B cell (primary cell): ENCODE results near the gene MBOAT1. TPM values are rescaled to one million over a fixed set of nuclear protein-coding genes. Genes with fewer than 3 reads are reported as not detected.

Experiments used
- ATAC-seq: fragments of 200-7000 bp; cut with Tn5 transposase; one replicate; pipeline ENCODE4 v1.10.0; 2021; ENCODE audit warnings: low read depth, mild to moderate bottlenecking, moderate number of reproducible peaks, moderate library complexity
- CTCF ChIA-PET: fragments of 350-600 bp; sonication (Branson Sonifier 250); formaldehyde crosslinking; loops from one replicate; lab custom pipeline; 2021; ENCODE audit warnings: antibody characterized with exemption, inconsistent platforms; lab: Charles Lee
- POLR2A ChIA-PET: fragments of 350-600 bp; sonication (Branson Sonifier 250); formaldehyde crosslinking; loops from one replicate; lab custom pipeline; 2021; ENCODE audit warnings: antibody characterized with exemption; lab: Charles Lee
- DNase-seq: peaks from one replicate; pipeline ENCODE4 v3.0.0; 2013
- H2AFZ ChIP-seq: 2 replicates; pipeline ENCODE4 v1.6.1; 2012; ENCODE audit warnings: mild to moderate bottlenecking, low read depth, low read length; ENCODE audit not compliant: insufficient read depth, poor library complexity, severe bottlenecking
- H3K27ac ChIP-seq, 2 donors: 1 replicate in 1 of 2; 2 replicates in 1 of 2; pipeline ENCODE4 v1.5.1; 2012 to 2013; ENCODE audit warnings: low read length in 2 of 2, mild to moderate bottlenecking in 2 of 2, moderate library complexity in 1 of 2
- H3K27me3 ChIP-seq, 4 experiments: fragments of 200-600 bp in 1 of 4; sonication (generic) in 1 of 4; replicated peaks in 1 of 4; 1 replicate in 2 of 4; 2 replicates in 2 of 4; pipeline versions ENCODE4 v1.6.1 to v1.7.0; 2013 to 2016; ENCODE audit warnings: low read length in 3 of 4, mild to moderate bottlenecking in 2 of 4, mixed read lengths in 1 of 4, moderate library complexity in 1 of 4; ENCODE audit not compliant: insufficient read depth in 4 of 4, control insufficient read depth in 3 of 4; ENCODE audit errors: control extremely low read depth in 1 of 4
- H3K36me3 ChIP-seq, 2 experiments: replicated peaks in 1 of 2; 1 replicate in 1 of 2; 2 replicates in 1 of 2; pipeline versions ENCODE4 v1.6.1 to v1.7.1; 2013; ENCODE audit warnings: low read length in 1 of 2; ENCODE audit not compliant: insufficient read depth in 2 of 2, control insufficient read depth in 1 of 2; ENCODE audit errors: control extremely low read depth in 1 of 2, extremely low read depth in 1 of 2
- H3K4me1 ChIP-seq, 2 donors: fragments of 200-600 bp in 1 of 2; sonication (generic) in 1 of 2; 1 replicate in 1 of 2; 2 replicates in 1 of 2; pipeline versions ENCODE4 v1.5.1 to v1.6.1; 2013 to 2017; ENCODE audit warnings: low read length in 2 of 2; ENCODE audit not compliant: control insufficient read depth in 2 of 2, insufficient read depth in 2 of 2
- H3K4me2 ChIP-seq: replicated peaks from 2 replicates; pipeline ENCODE3; 2012; ENCODE audit warnings: mild to moderate bottlenecking, low read depth, low read length; ENCODE audit not compliant: poor library complexity, severe bottlenecking
- H3K4me3 ChIP-seq, 5 experiments: fragments of 200-600 bp in 1 of 5; sonication (generic) in 1 of 5; 1 replicate in 3 of 5; 2 replicates in 2 of 5; pipeline versions ENCODE4 v1.5.1 to v1.7.0; 2011 to 2016; ENCODE audit warnings: low read length in 4 of 5, mild to moderate bottlenecking in 4 of 5, low read depth in 2 of 5, control low read depth in 1 of 5, moderate library complexity in 1 of 5; ENCODE audit not compliant: insufficient read depth in 1 of 5; ENCODE audit errors: control extremely low read depth in 1 of 5, extremely low read depth in 1 of 5
- H3K79me2 ChIP-seq: fragments of 200-600 bp; sonication (generic); one replicate; pipeline ENCODE4 v1.6.0; 2016; ENCODE audit warnings: low read length; ENCODE audit not compliant: control insufficient read depth, insufficient read depth
- H3K9ac ChIP-seq: fragments of 200-600 bp; sonication (generic); 2 replicates; pipeline ENCODE4 v1.6.1; 2017; ENCODE audit warnings: mild to moderate bottlenecking, low read length, moderate library complexity
- H3K9me3 ChIP-seq, 3 donors: one replicate each; pipeline versions ENCODE4 v1.6.1 to v1.7.1; 2013; ENCODE audit warnings: low read length in 2 of 3; ENCODE audit not compliant: control insufficient read depth in 2 of 3, insufficient read depth in 1 of 3; ENCODE audit errors: control extremely low read depth in 1 of 3
- H4K20me1 ChIP-seq: 2 replicates; pipeline ENCODE4 v1.6.0; 2012; ENCODE audit warnings: mild to moderate bottlenecking, low read length; ENCODE audit not compliant: insufficient read depth, control insufficient read depth, poor library complexity, severe bottlenecking
- H3K27ac Mint-ChIP-seq: one replicate; pipeline ENCODE4 v1.8.0; 2021; ENCODE audit warnings: mixed read lengths
- H3K27me3 Mint-ChIP-seq: one replicate; pipeline ENCODE4 v1.8.0; 2021; ENCODE audit warnings: mixed read lengths
- H3K4me1 Mint-ChIP-seq: one replicate; pipeline ENCODE4 v1.8.0; 2021; ENCODE audit warnings: mixed read lengths
- H3K4me3 Mint-ChIP-seq: one replicate; pipeline ENCODE4 v1.8.0; 2021; ENCODE audit warnings: mixed read lengths
- H3K9me3 Mint-ChIP-seq: one replicate; pipeline ENCODE4 v1.8.0; 2022; ENCODE audit warnings: mixed read lengths; ENCODE audit not compliant: insufficient read depth
- CTCF ChIP-seq: fragments of 200-600 bp; IDR thresholded peaks from one replicate; pipeline ENCODE4 v1.8.0; 2022; ENCODE audit warnings: antibody characterized with exemption, mild to moderate bottlenecking
- EZH2 ChIP-seq: IDR thresholded peaks from 2 replicates; pipeline ENCODE4 v1.6.1; 2012; ENCODE audit warnings: borderline replicate concordance, low read depth, mild to moderate bottlenecking, moderate library complexity, low read length; ENCODE audit not compliant: insufficient read depth, poor library complexity, severe bottlenecking
- WGBS: methylation state at CpG from one replicate; pipeline ENCODE4 v1.1.5; 2013; ENCODE audit warnings: missing lambda C conversion rate; ENCODE audit not compliant: insufficient coverage; 5-methylcytosine and 5-hydroxymethylcytosine counted together
- intact Hi-C: fragments of 100-400 bp; cut with micrococcal nuclease; formaldehyde crosslinking; loops from one replicate; pipeline ENCODE4 v1.10.0; 2022
- polyA plus RNA-seq: library from polyadenylated mRNA; depleted of rRNA; stranded (reverse); fragments of >200 nt; gene quantifications from 2 replicates; pipeline ENCODE4 v1.2.3, GENCODE V29; 2012
- total RNA-seq, 2 donors: library from RNA; stranded (reverse); fragments of 120-200 nt in 1 of 2; gene quantifications; 1 replicate in 1 of 2; 2 replicates in 1 of 2; pipeline versions ENCODE4 v1.2.3 to v1.2.4, GENCODE V29; 2013 to 2022

Gene MBOAT1
- total and polyA plus RNA-seq, 2 donors (not counting 1 experiment from before 2014, with no cell fraction given), result 5.4 to 8.1 TPM

- no peaks in the 10 kb centered on the region for H3K9me3 Mint-ChIP-seq
- no peak overlapping the region for H2AFZ ChIP-seq
- no peak overlapping the region for H3K27ac ChIP-seq
- no peaks in the 10 kb centered on the region for H3K27me3 ChIP-seq
- no peak overlapping the region for H3K4me3 Mint-ChIP-seq
- H4K20me1 ChIP-seq, result no peaks in the 10 kb centered on the region
- H3K4me2 ChIP-seq, result no peak overlapping the region
- ATAC-seq (no peak), DNase-seq (no peak)
- H3K36me3 ChIP-seq, result peaks cover 0 to 6% of the 10 kb centered on the region in 2 experiments
- H3K9me3 ChIP-seq, result no peaks in the 10 kb centered on the region
- ChIA-PET CTCF (interaction anchor here (1.0 to 1.8 kb wide), 2 partner anchors 8 to 28 kb away, joined by 6 read pairs; no protein-coding TSS in a partner anchor), POLR2A (no interaction called here)
- no peak for TF ChIP-seq EZH2
- TF ChIP-seq CTCF, result no peak
- no peak overlapping the region for H3K4me3 ChIP-seq
- intact Hi-C loops, result no loop called here
- no peak overlapping the region for H3K27ac Mint-ChIP-seq
- no peak overlapping the region for H3K9ac ChIP-seq
- H3K27me3 Mint-ChIP-seq, result no peaks in the 10 kb centered on the region
- WGBS, result 99% methylated on average over 5 of the region's 6 CpGs
- H3K79me2 ChIP-seq, result no peaks in the 10 kb centered on the region
- no peaks in the 10 kb centered on the region for H3K4me1 Mint-ChIP-seq
- H3K4me1 ChIP-seq, result no peaks in the 10 kb centered on the region
These were observed 113.9 kb downstream of the MBOAT1 start for GRCh38 chr6:20098267-20098876.

GRCh38 chr6:20096536-20096935 is 115.7 kb downstream of the MBOAT1 start:
- no peaks in the 10 kb centered on the region for H3K27me3 ChIP-seq
- Mint-ChIP-seq H3K27ac (no peak overlapping the region), H3K4me1 (no peaks in the 10 kb centered on the region), H3K27me3 (no peaks in the 10 kb centered on the region), H3K9me3 (no peaks in the 10 kb centered on the region), H3K4me3 (no peak overlapping the region)
- POLR2A ChIA-PET, result no interaction called here
- H4K20me1 ChIP-seq, result no peaks in the 10 kb centered on the region
- DNase-seq, result no peak
- CTCF ChIA-PET, result no interaction called here
- no peaks in the 10 kb centered on the region for H3K4me1 ChIP-seq
- H3K9ac ChIP-seq, result no peak overlapping the region
- TF ChIP-seq EZH2, result no peak
- no peak for TF ChIP-seq CTCF
- intact Hi-C loops, result no loop called here
- H3K4me2 ChIP-seq, result no peak overlapping the region
- no peaks in the 10 kb centered on the region for H3K79me2 ChIP-seq
- no peak for ATAC-seq
- WGBS, result 96% methylated on average over 6 of the region's 6 CpGs
- no peak overlapping the region for H3K27ac ChIP-seq
- no peak overlapping the region for H2AFZ ChIP-seq
- peaks cover 0 to 5% of the 10 kb centered on the region in 2 experiments for H3K36me3 ChIP-seq
- H3K4me3 ChIP-seq, result no peak overlapping the region
- H3K9me3 ChIP-seq, result no peaks in the 10 kb centered on the region
